ENCODE results near the gene PRKCE.

Gene PRKCE

DNA sequence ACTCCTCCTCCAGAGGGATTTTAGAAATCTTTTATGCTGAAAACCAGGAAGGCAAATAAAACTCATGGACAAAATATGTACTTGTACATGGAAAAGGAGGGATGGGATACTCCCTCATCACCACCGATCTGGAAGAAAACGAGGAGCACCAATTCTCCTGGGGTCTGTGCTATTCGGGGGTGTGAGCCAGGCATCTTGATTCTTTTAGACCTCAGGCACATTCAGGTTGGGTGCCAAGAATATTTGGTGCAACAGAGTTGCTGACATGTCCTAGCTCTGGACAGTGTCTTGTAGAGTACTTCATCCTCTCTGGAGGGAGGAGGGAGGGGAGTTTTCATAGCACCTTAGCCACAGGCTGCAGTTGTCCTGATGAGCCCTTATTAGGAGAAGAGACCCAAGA lies 163.0 kb downstream of the PRKCE start:
- no peak for DNase-seq

DNA sequence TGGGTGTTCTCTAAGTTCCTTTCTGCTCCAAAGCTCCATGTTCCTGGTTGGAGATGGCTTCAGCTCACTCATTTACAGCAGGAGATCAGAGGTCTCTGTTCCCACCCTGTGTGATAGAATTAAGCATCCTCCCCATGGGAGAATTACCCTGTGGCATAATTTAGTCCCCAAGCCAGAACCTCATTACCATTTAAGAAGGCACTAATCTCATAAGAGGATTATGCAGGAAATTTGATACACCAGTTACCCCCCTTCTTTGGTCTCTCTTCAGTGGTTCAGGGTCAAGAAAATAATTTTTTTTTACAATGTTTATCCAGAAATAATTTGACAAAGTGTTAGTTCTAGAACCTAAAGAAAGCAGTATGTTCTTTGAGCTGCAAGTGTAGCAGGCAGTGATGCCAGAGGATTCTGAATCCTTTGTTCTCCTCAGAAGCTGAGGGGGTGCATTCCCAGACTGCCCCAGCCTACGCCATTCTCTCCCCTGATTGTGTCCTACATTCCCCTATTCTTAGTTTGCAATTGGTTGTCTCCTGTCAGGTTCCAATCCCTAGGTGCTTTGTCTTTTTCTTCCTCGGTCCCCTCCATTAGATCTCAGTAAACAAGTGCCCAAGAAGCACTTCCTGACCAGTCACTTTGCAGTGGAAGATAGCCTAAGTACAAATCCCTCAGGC lies 163.6 kb downstream of the PRKCE start:
- DNase-seq = no peak

DNA sequence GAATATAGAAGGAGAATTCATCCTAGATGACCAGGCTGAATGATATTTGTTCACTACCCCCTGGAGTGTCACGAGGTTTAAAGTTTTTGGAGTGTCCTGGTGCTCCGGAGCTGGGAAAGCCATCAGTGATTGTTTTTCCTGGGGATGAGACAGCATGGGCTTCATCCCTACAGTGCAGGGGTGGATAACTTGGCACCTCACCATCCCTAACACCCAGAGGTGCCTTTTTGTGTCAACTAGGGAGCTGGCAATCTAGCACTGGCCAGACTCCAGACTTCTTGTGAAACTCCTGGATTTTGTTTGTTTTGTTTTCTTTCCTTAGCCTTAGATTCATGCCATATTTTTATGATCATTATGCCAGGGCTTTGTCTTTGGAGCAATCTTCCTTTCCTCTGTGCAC lies 164.8 kb downstream of the PRKCE start:
- DNase-seq = no peak

- DNase-seq = no peak
These were observed 167.1 kb downstream of the PRKCE start for GRCh38 chr2:45818591-45818990.

- DNase-seq = no peak
These were observed 168.6 kb downstream of the PRKCE start for GRCh38 chr2:45820048-45820447.

DNA sequence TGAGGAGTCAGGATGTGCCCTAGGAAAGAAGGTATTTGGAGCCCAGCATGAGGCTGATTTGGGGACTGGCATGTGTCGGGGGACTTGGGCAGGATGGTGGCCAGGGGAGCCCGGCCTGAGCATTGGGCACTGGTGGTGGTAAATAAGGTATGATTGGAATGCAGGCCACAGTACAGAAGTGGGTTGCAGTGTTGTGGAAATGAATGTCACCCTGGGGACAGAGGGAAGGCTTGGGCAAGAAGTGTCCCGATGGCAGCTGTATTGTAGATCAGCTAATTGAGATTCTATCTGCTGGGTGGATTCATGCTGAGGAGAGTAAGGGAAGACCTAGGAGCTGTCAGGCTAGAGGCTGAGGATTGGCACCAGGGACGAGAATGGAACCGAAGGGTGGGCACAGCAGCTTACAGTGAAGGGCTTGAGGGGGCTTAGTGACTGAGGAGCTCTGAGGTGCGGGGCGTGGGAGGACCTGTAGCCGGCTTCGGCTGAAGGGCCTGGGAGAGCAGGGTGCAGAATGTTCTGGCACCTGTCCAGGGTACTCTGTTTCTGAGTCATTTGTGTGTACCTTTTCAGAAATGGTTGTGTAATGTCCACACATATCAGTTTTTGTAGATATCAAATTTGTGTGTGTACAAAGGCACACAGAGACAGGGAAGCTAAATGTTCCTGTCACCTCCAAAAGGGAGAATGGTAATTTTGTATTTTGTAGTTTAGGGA lies 170.2 kb downstream of the PRKCE start:
- DNase-seq = no peak

GRCh38 chr2:45822272-45822630 lies 170.8 kb downstream of the PRKCE start:
- DNase-seq = no peak

DNA sequence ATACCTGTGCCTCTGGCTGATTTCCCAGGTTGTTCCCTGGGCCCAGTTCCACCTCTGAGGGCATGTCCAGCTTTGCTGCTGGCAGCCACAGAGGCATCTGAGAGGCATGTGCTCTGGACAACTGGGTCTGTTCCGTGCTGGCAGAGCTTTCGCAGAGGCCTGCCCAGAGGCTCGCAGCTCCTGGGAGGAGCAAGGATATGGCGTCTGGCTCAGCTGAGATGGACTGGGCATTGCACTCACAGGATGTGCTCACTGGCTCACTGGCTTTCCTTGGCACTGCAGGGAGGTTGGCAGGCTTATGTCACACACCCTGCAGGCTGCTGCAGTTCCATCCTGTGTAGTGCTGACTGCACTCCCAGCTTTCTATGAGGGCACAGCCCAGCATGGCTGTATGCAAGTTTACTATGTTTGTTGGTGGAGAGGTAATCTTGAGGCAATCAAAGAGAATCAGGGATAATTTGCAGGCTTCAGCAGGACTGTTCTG lies 172.3 kb downstream of the PRKCE start:
- DNase-seq = no peak

- DNase-seq = no peak
These were observed 173.7 kb downstream of the PRKCE start for GRCh38 chr2:45825001-45825651.

DNA sequence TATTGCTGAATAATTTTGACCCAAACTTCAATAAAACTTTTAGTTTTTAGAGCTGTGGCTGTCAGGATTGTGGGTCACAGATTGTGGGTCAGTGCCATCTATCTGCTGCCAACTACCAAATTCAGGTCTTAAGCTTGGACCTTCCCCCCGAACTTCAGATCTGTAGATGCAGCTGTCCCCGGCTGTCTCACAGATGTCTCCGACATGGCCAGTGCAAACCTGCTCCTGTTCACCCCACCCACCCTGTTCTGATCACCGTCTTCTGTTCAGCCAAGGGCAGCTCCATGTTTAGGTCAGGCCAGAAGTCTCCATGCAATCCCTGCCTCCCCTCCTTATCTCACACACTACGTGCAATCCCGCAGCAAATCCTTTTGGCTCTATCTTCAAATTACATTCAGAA lies 175.0 kb downstream of the PRKCE start:
- DNase-seq = no peak

GRCh38 chr2:45826884-45827635 lies 175.6 kb downstream of the PRKCE start:
- DNase-seq = no peak

DNA sequence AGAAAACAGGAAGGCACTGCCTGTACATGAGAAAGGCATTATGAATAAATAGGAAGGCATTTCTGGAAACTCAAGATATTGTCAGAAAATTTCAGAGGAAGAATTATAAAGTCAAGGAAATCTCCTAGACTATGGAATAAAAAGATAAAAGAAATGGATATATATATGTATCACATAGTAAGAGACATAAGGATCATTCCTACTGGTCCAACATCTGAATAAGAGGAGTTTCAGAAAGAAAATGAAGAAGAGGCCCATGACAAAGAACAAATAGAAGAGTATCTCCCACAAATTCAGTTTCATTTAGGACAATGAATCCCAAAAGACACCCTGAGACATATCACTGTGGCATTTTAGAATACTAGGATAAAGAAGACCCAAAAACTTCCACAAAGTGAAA lies 178.8 kb downstream of the PRKCE start:
- no peak for DNase-seq

GRCh38 chr2:45833301-45833967 lies 182.0 kb downstream of the PRKCE start:
- no peak for DNase-seq

DNA sequence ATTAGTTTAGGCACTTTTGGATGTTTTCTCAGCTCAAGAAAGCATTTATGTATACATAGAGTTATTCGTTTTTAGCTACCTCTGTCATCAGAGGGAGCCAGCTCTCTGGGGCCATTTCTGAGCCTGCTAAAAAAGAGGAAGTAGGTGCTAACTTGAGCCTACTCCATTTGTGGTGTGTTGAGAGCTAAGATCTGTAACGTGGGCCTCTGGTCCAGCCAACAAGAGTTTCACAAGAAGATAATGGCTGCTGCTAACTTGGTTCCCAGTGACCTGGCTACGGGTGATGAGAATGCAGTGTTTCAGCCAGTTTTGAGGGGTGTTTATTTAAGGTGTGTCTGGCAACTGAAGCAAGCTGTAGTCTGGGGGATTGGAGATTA lies 182.5 kb downstream of the PRKCE start:
- no peak for DNase-seq

DNA sequence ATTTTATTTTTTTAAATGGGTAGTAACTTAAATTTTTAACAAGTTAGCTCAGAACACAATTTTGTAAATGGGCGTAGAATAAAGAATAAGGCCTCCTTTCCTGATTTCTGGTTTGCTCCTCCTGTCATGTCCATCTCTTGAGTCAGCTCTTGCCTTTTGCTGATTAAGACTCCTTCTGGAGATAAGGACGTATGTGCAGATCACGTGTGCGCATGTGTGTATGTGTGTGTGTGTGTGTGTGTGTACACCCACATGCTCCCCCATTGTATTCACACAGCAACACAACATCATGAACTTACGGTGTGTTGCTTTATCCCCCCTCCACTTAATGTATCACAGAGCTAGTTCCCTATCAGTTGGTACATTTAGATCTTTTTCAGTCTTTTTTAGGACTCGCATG lies 182.9 kb downstream of the PRKCE start:
- DNase-seq = no peak

GRCh38 chr2:45834858-45835257 lies 183.4 kb downstream of the PRKCE start:
- DNase-seq = no peak

DNA sequence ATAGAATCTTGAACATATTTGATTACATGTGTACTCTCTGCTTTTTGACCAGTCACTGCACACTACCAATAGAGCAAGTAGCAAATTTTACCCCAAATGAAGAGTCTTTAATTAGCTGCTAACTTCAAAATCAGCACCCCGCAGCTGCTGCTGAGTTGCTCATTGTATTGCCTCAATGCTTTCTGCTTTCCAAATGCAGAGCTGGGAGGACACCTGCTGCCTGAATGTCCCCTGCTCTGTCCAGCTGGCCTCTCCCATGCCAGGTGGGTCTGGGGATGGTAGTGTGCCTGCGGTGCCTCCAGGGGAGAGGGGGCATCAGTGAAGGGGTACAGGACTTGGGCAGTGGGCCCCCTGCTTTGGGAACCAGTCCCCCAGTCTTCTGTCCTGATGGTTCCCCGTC lies 184.8 kb downstream of the PRKCE start:
- DNase-seq = no peak

- DNase-seq = no peak
These were observed 185.3 kb downstream of the PRKCE start for GRCh38 chr2:45836740-45837139.

DNA sequence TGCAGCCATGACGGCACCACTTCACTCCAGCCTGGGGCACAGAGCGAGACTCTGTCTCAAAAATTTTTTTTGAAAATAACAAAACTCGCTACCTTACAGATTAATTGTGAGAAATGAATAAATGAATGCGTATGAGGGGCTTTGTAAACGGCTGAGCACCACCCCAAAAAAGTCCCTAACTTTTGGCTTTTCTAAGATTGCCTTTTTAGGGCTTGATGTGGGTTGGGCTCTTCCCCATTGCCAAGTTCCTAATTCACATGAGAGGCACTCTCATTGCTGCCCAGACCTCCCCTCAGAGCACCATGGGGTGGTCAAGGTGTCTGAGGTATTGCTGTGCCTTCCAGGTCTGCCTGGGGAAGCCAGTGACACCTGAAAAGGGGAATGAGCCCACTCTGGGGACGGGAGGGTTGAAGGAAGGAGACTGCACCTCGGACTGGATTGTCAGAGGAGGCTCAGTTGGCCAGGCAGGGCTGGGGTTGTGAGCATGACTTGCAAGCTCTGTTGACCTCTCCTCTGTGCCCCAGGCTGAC lies 186.4 kb downstream of the PRKCE start:
- no peak for DNase-seq

GRCh38 chr2:45839508-45840251 lies 188.2 kb downstream of the PRKCE start:
- DNase-seq = no peak

DNA sequence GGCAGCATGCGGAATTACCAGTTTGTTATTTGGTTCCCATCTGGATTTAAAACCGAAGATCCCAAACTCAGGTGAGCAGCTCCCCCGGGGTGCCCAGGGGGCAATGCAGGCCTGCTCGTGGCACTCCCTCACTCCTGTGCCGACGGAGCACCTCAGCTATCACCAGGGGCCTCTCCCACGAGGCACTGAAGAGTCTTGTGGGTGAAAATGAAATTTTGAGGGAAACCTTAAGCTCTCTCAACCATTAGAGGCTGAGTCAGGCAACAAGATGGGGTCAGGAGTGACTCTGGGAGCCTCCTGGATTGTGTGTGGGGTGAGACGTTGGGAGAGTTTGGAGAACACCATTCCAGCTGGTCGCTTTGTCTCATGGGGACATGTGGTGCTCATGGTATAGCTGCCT lies 189.0 kb downstream of the PRKCE start:
- DNase-seq = no peak
